Endothelial cell of umbilical vein (primary cell): Measurements from ENCODE around the gene REM1. TPM values are rescaled to one million over a fixed set of nuclear protein-coding genes. Genes with fewer than 3 reads are reported as not detected.

Experiments used
- BruUV-seq: library from RNA; stranded (reverse); fragments of 400-500 nt; replicated peaks from 2 replicates; lab custom pipeline; 2021; lab: Mats Ljungman, UMichigan
- CTCF ChIA-PET: fragments of 300-600, 350-600 bp; sonication (Branson Sonifier 250); formaldehyde crosslinking; loops from one replicate; lab custom pipeline; 2021; ENCODE audit warnings: antibody characterized with exemption, inconsistent platforms; lab: Charles Lee
- POLR2A ChIA-PET: fragments of 300-600, 350-600 bp; sonication (Branson Sonifier 250); formaldehyde crosslinking; loops from one replicate; lab custom pipeline; 2021; ENCODE audit warnings: antibody characterized with exemption, inconsistent platforms; lab: Charles Lee
- DNase-seq: peaks from one replicate; pipeline ENCODE4 v3.0.0-alpha.2; 2011; ENCODE audit warnings: low read depth, low spot score
- FAIRE-seq: peaks from 2 replicates; lab custom pipeline; 2011; peaks lifted over from hg19 to GRCh38; lab: Jason Lieb, UNC
- H2AFZ ChIP-seq: 2 replicates; pipeline ENCODE4 v1.6.0; 2012; ENCODE audit warnings: low read depth, low read length, control low read depth, inconsistent platforms
- H3K27ac ChIP-seq: 2 replicates; pipeline ENCODE4 v1.5.1; 2011; ENCODE audit warnings: low read depth, mild to moderate bottlenecking, control low read depth, low read length, moderate library complexity; ENCODE audit not compliant: insufficient read depth
- H3K27me3 ChIP-seq, 2 experiments: 2 replicates each; pipeline versions ENCODE4 v1.6.0 to v1.6.1; 2011; ENCODE audit warnings: low read length in 2 of 2, mixed read lengths in 1 of 2; ENCODE audit not compliant: control insufficient read depth in 2 of 2, insufficient read depth in 2 of 2
- H3K36me3 ChIP-seq, 2 experiments: 2 replicates in 1 of 2; 3 replicates in 1 of 2; pipeline ENCODE4 v1.5.1; 2011; ENCODE audit warnings: low read length in 2 of 2, mild to moderate bottlenecking in 1 of 2, moderate library complexity in 1 of 2; ENCODE audit not compliant: control insufficient read depth in 2 of 2, insufficient read depth in 2 of 2; ENCODE audit errors: extremely low read depth in 1 of 2
- H3K4me1 ChIP-seq: 3 replicates; pipeline ENCODE4 v1.5.1; 2011; ENCODE audit warnings: mild to moderate bottlenecking, low read length; ENCODE audit not compliant: control insufficient read depth, insufficient read depth; ENCODE audit errors: extremely low read depth
- H3K4me2 ChIP-seq: 2 replicates; pipeline ENCODE4 v1.6.1; 2011; ENCODE audit warnings: low read length, control low read depth, mixed read lengths; ENCODE audit not compliant: insufficient read depth
- H3K4me3 ChIP-seq, 3 experiments: fragments of 200-600 bp in 1 of 3; sonication (generic), shearing (Covaris generic) in 1 of 3; replicated peaks in 1 of 3; 2 replicates each; pipeline ENCODE4 v1.5.1; 2011 to 2016; ENCODE audit warnings: control low read depth in 3 of 3, low read length in 3 of 3, mild to moderate bottlenecking in 2 of 3, inconsistent platforms in 1 of 3, low read depth in 1 of 3, moderate library complexity in 1 of 3; ENCODE audit not compliant: insufficient read depth in 1 of 3
- H3K79me2 ChIP-seq: 2 replicates; pipeline ENCODE4 v1.6.0; 2012; ENCODE audit warnings: low read length, inconsistent platforms; ENCODE audit not compliant: control insufficient read depth, insufficient read depth
- H3K9ac ChIP-seq: replicated peaks from 2 replicates; pipeline ENCODE3; 2011; ENCODE audit warnings: low read length, control low read depth; ENCODE audit not compliant: insufficient read depth; ENCODE audit errors: extremely low read depth
- H3K9me1 ChIP-seq: replicated peaks from 3 replicates; pipeline ENCODE4 v1.6.0; 2011; ENCODE audit warnings: mild to moderate bottlenecking, low read length; ENCODE audit not compliant: control insufficient read depth, insufficient read depth; ENCODE audit errors: extremely low read depth
- H3K9me3 ChIP-seq: replicated peaks from 2 replicates; pipeline ENCODE4 v1.5.1; 2012; ENCODE audit warnings: low read length, inconsistent platforms; ENCODE audit not compliant: control insufficient read depth, insufficient read depth
- H4K20me1 ChIP-seq: replicated peaks from 2 replicates; pipeline ENCODE3; 2011; ENCODE audit warnings: mild to moderate bottlenecking, low read length; ENCODE audit not compliant: control insufficient read depth, insufficient read depth; ENCODE audit errors: extremely low read depth
- CTCF ChIP-seq, 2 donors: IDR thresholded peaks; 1 replicate in 1 of 2; 2 replicates in 1 of 2; pipeline ENCODE4 v1.5.1; 2011; ENCODE audit warnings: low read length in 2 of 2, mild to moderate bottlenecking in 2 of 2, moderate library complexity in 2 of 2, control low read depth in 1 of 2, inconsistent platforms in 1 of 2, low read depth in 1 of 2; ENCODE audit not compliant: insufficient read depth in 1 of 2; ENCODE audit errors: extremely low read depth in 1 of 2
- EZH2 ChIP-seq: IDR thresholded peaks from 2 replicates; pipeline ENCODE4 v1.6.1; 2012; ENCODE audit warnings: borderline replicate concordance, low read depth, mild to moderate bottlenecking, moderate library complexity, low read length, inconsistent platforms; ENCODE audit not compliant: severe bottlenecking
- FOS ChIP-seq: IDR thresholded peaks from 2 replicates; pipeline ENCODE4 v1.6.1; 2011; ENCODE audit warnings: mild to moderate bottlenecking, low read length, moderate library complexity, borderline replicate concordance; ENCODE audit not compliant: insufficient read depth
- GATA2 ChIP-seq: IDR thresholded peaks from 2 replicates; pipeline ENCODE4 v1.7.0; 2011; ENCODE audit warnings: low read depth, mild to moderate bottlenecking, moderate library complexity, mixed read lengths, low read length; ENCODE audit not compliant: insufficient read length, insufficient read depth
- JUN ChIP-seq: IDR thresholded peaks from 2 replicates; pipeline ENCODE4 v1.6.1; 2011; ENCODE audit warnings: borderline replicate concordance, low read depth; ENCODE audit not compliant: insufficient read length, insufficient read depth
- MAX ChIP-seq: IDR thresholded peaks from 2 replicates; pipeline ENCODE4 v1.6.1; 2011; ENCODE audit not compliant: insufficient read depth, insufficient read length
- MYC ChIP-seq: IDR thresholded peaks from one replicate; pipeline ENCODE4 v1.6.1; 2011; ENCODE audit warnings: mild to moderate bottlenecking, low read depth, low read length
- POLR2A ChIP-seq: IDR thresholded peaks from 2 replicates; pipeline ENCODE4 v1.6.1; 2012; ENCODE audit warnings: low read depth, mild to moderate bottlenecking, control low read depth, low read length
- POLR2AphosphoS5 ChIP-seq: IDR thresholded peaks from 2 replicates; pipeline ENCODE4 v1.6.1; 2012; ENCODE audit warnings: low read depth, mild to moderate bottlenecking, control low read depth, low read length, moderate library complexity; ENCODE audit not compliant: insufficient read depth
- dilution Hi-C: fragments of 300-500 bp; cut with MboI; formaldehyde crosslinking; loops from one replicate; pipeline ENCODE4 v1.15.0; 2019; ENCODE audit warnings: low sequenced_read_pairs; ENCODE audit not compliant: extremely low pct_ligation_motif_present
- intact Hi-C: fragments of 100-400 bp; cut with micrococcal nuclease; formaldehyde crosslinking; loops from one replicate; pipeline ENCODE4 v1.10.0; 2022
- polyA plus RNA-seq, 4 experiments: library from polyadenylated mRNA; depleted of rRNA in 3 of 4; stranded (reverse) in 3 of 4; unstranded in 1 of 4; fragments of >200 nt; gene quantifications; 2 replicates each; pipeline versions ENCODE4 v1.2.1 to v1.2.3, GENCODE V29; 2011 to 2012; ENCODE audit warnings: missing spikeins in 1 of 4
- total RNA-seq: library from RNA; stranded (reverse); gene quantifications from 2 replicates; pipeline ENCODE4 v1.2.3, GENCODE V29; 2021

The REM1 gene
- total and polyA plus RNA-seq, 2 donors (not counting 3 experiments of a cell fraction or from before 2014, with no cell fraction given) = 0.14 TPM; not detected in 1

GRCh38 chr20:31515072-31515774, 40.1 kb downstream of the REM1 start:
- no peaks in the 10 kb centered on the region for H3K27me3 ChIP-seq
- TF ChIP-seq EZH2 = no peak
- no peak for TF ChIP-seq GATA2
- no peak for TF ChIP-seq POLR2A
- no peak for TF ChIP-seq POLR2AphosphoS5
- no peak for TF ChIP-seq FOS
- no peak for TF ChIP-seq MYC
- TF ChIP-seq JUN = no peak
- TF ChIP-seq MAX = no peak
- TF ChIP-seq CTCF (IDR thresholded peaks at IDR 0.05; ENCODE audit: extremely low read depth in 1 of 2, insufficient read depth in 1 of 2, low read depth in 1 of 2, low read length in 2 of 2) = no peak
- H3K4me3 ChIP-seq = peak overlapping the region; percentile 7 to 84 (median 70)
- no peak for DNase-seq
- no peaks in the 10 kb centered on the region for H4K20me1 ChIP-seq
- H2AFZ ChIP-seq = no peak overlapping the region
- no peaks in the 10 kb centered on the region for H3K9me1 ChIP-seq
- FAIRE-seq = peak; percentile 15
- ChIA-PET POLR2A (no interaction called here), CTCF (interaction anchor here (1.1 to 1.6 kb wide), 2 partner anchors 12 to 45 kb away, joined by 5 to 8 read pairs; no protein-coding TSS in a partner anchor)
- peaks cover 25% of the 10 kb centered on the region for H3K4me1 ChIP-seq
- peak overlapping the region; percentile 38 for H3K27ac ChIP-seq
- intact Hi-C loops = loop anchor here (2.0 kb wide), 2 partner anchors 30 to 46 kb away; no protein-coding TSS in a partner anchor
- BruUV-seq = no TSS peak
- H3K9ac ChIP-seq = peak overlapping the region; percentile 73
- dilution Hi-C loops = no loop called here
- no peaks in the 10 kb centered on the region for H3K9me3 ChIP-seq
- H3K79me2 ChIP-seq = peaks cover 53% of the 10 kb centered on the region
- H3K36me3 ChIP-seq = peaks cover 0 to 2% of the 10 kb centered on the region in 2 experiments
- H3K4me2 ChIP-seq = peak overlapping the region; percentile 68
